Measurements from ENCODE around the gene BBOX1. TPM values are rescaled to one million over a fixed set of nuclear protein-coding genes. Genes with fewer than 3 reads are reported as not detected.

Gene BBOX1
- total and polyA plus RNA-seq, 2 of the 8 experiments (the other 6 are each of a cell fraction or from before 2014, with no cell fraction given) = not detected

- no peak for FAIRE-seq
- no peak overlapping the region for H2AK5ac ChIP-seq (ENCODE audit: low read depth, low read length)
- no peaks in the 10 kb centered on the region for H3K36me3 ChIP-seq (ENCODE audit: control insufficient read depth in 2 of 4, insufficient read depth in 4 of 4, low read length in 3 of 4)
- no peak overlapping the region for H2BK15ac ChIP-seq (ENCODE audit: low read length)
- H2BK120ac ChIP-seq (replicated peaks; ENCODE audit: low read depth, low read length) = no peak overlapping the region
- H3K79me1 ChIP-seq (ENCODE audit: low read depth, low read length) = no peaks in the 10 kb centered on the region
- no peak overlapping the region for H4K8ac ChIP-seq (ENCODE audit: extremely low read depth, insufficient read depth, low read length)
- 90% methylated on average over 2 of the region's 2 CpGs; no CpG with 5 or more reads in 1 of the 2 experiments for WGBS, 2 experiments (ENCODE audit: extremely low coverage in 1 of 2, insufficient coverage in 1 of 2, insufficient read length in 1 of 2, insufficient replicate concordance in 2 of 2, low coverage in 1 of 2, low lambda C conversion rate in 2 of 2, missing lambda C conversion rate in 1 of 2)
- no peak overlapping the region for H4K91ac ChIP-seq (replicated peaks; ENCODE audit: insufficient read length, low read length)
- no peaks in the 10 kb centered on the region for H3K79me2 ChIP-seq (ENCODE audit: control insufficient read depth in 1 of 2, insufficient read depth in 2 of 2, low read length in 2 of 2)
- no peak overlapping the region for H3K9ac ChIP-seq (replicated peaks in 1 of 4; ENCODE audit: extremely low read depth in 1 of 4, low read depth in 3 of 4, low read length in 3 of 4)
- POLR2A ChIA-PET (ENCODE audit: partially characterized antibody) = no interaction called here
- H3K27ac ChIP-seq (ENCODE audit: low read depth, low read length) = no peak overlapping the region
- H3K23me2 ChIP-seq (ENCODE audit: low read depth, low read length) = no peaks in the 10 kb centered on the region
- no peaks in the 10 kb centered on the region for H3K4me1 ChIP-seq (replicated peaks in 1 of 4; ENCODE audit: control insufficient read depth in 3 of 4, insufficient read depth in 4 of 4, low read length in 3 of 4)
- no peak overlapping the region for H3K18ac ChIP-seq (ENCODE audit: extremely low read depth, low read length)
- H3K4me3 ChIP-seq (ENCODE audit: extremely low read depth in 1 of 4, insufficient read depth in 2 of 4, low read depth in 3 of 4, low read length in 4 of 4) = no peak overlapping the region
- H3K23ac ChIP-seq (ENCODE audit: insufficient read length) = no peak overlapping the region
- no peak overlapping the region for H3K4ac ChIP-seq (replicated peaks; ENCODE audit: insufficient read length, low read depth, low read length)
- CTCF ChIA-PET (ENCODE audit: partially characterized antibody) = interaction anchor here (0.9 to 1.2 kb wide), 2 partner anchors 95 to 302 kb away, joined by 3 to 4 read pairs; no protein-coding TSS in a partner anchor
- H4K20me1 ChIP-seq (replicated peaks in 1 of 2; ENCODE audit: control insufficient read depth in 1 of 2, insufficient read depth in 2 of 2, low read length in 2 of 2) = no peaks in the 10 kb centered on the region
- H2BK5ac ChIP-seq (ENCODE audit: low read depth, low read length) = no peak overlapping the region
- H3K14ac ChIP-seq (ENCODE audit: insufficient read length) = no peak overlapping the region
- H2BK20ac ChIP-seq (ENCODE audit: low read length) = no peak overlapping the region
- H3K27me3 ChIP-seq (replicated peaks in 1 of 4; ENCODE audit: control insufficient read depth in 3 of 4, extremely low read depth in 1 of 4, insufficient read depth in 3 of 4, low read length in 3 of 4) = no peaks in the 10 kb centered on the region
- no peak overlapping the region for H4K5ac ChIP-seq (ENCODE audit: insufficient read length, low read depth, low read length)
- H2BK12ac ChIP-seq (ENCODE audit: low read depth, low read length) = no peak overlapping the region
- no peak overlapping the region for H2AFZ ChIP-seq (ENCODE audit: low read length)
- DNase-seq (ENCODE audit: low read depth in 1 of 2, low spot score in 2 of 2) = no peak
- H3K56ac ChIP-seq (replicated peaks; ENCODE audit: insufficient read length, low read depth, low read length) = no peak overlapping the region
- H3K4me2 ChIP-seq (ENCODE audit: insufficient read depth in 1 of 2, low read depth in 2 of 2, low read length in 2 of 2) = no peak overlapping the region
- H3K9me3 ChIP-seq (ENCODE audit: insufficient read depth in 2 of 2, low read depth in 1 of 2, low read length in 1 of 2) = no peaks in the 10 kb centered on the region
- no peak for TF ChIP-seq SAP30 (IDR thresholded peaks at IDR 0.05; ENCODE audit: insufficient read depth, insufficient replicate concordance, low read length)
- no peak for TF ChIP-seq KDM5A (IDR thresholded peaks at IDR 0.05; ENCODE audit: low read length)
- no peak for TF ChIP-seq JUN (IDR thresholded peaks at IDR 0.05; ENCODE audit: low read depth, low read length)
- TF ChIP-seq RXRA (IDR thresholded peaks at IDR 0.05; ENCODE audit: insufficient read depth, low read depth, low read length) = no peak
- no peak for TF ChIP-seq YY1 (IDR thresholded peaks at IDR 0.05; ENCODE audit: low read depth, low read length)
- TF ChIP-seq CHD2 (IDR thresholded peaks at IDR 0.05; ENCODE audit: low read length) = no peak
- TF ChIP-seq TEAD4 (IDR thresholded peaks at IDR 0.05; ENCODE audit: low read depth, low read length) = no peak
- TF ChIP-seq SIN3A (conservative IDR thresholded peaks at IDR 0.05 in 1 of 2, IDR thresholded peaks at IDR 0.05 in 1 of 2; ENCODE audit: low read depth in 1 of 2, low read length in 2 of 2) = no peak
- TF ChIP-seq NANOG (IDR thresholded peaks at IDR 0.05; ENCODE audit: insufficient read depth, low read depth, low read length, poor library complexity, severe bottlenecking) = no peak
- TF ChIP-seq FOSL1 (IDR thresholded peaks at IDR 0.05; ENCODE audit: insufficient read depth, low read depth, low read length) = no peak
- no peak for TF ChIP-seq RNF2 (IDR thresholded peaks at IDR 0.05; ENCODE audit: borderline replicate concordance, low read depth, low read length, missing control alignments, poor library complexity, severe bottlenecking)
- TF ChIP-seq NRF1 (IDR thresholded peaks at IDR 0.05; ENCODE audit: low read depth, low read length) = no peak
- no peak for TF ChIP-seq E2F6 (IDR thresholded peaks at IDR 0.05)
- TF ChIP-seq SP4 (IDR thresholded peaks at IDR 0.05; ENCODE audit: low read length) = no peak
Observed at GRCh38 chr11:27064086-27064485, 23.5 kb downstream of the BBOX1 start.

Data from H1 (cell line).